ENCODE data around the gene PLCD3. TPM values are rescaled to one million over a fixed set of nuclear protein-coding genes. Genes with fewer than 3 reads are reported as not detected.

The PLCD3 gene
- total and polyA plus RNA-seq, 9 of the 15 experiments (the other 6 are each of a cell fraction or from before 2014, with no cell fraction given), result 0.20 to 22.6 (median 7.5) TPM

- no peaks in the 10 kb centered on the region for H3K36me3 ChIP-seq (ENCODE audit: control insufficient read depth, insufficient read depth, low read length)
- POLR2A ChIA-PET, result interaction anchor here (0.7 to 1.5 kb wide), 4 partner anchors 8 to 15 kb away, joined by 3 to 5 read pairs (median 4); no protein-coding TSS in a partner anchor
- H3K9me3 ChIP-seq (replicated peaks; ENCODE audit: control insufficient read depth, insufficient read depth, low read depth, low read length), result no peaks in the 10 kb centered on the region
- H3K4me1 ChIP-seq (replicated peaks in 1 of 2; ENCODE audit: control insufficient read depth in 2 of 2, insufficient read depth in 2 of 2, low read length in 2 of 2), result peaks cover 0 to 30% of the 10 kb centered on the region in 2 experiments; a peak in 3 of 5 replicates
- no peak overlapping the region for H2AFZ ChIP-seq (ENCODE audit: low read depth, low read length)
- FAIRE-seq, result no peak
- H3K79me2 ChIP-seq (ENCODE audit: control insufficient read depth, insufficient read depth, low read length), result no peaks in the 10 kb centered on the region
- ATAC-seq, result no peak
- H3K9me1 ChIP-seq (ENCODE audit: control insufficient read depth, insufficient read depth, low read length), result no peaks in the 10 kb centered on the region
- no peak overlapping the region for H3K4me3 ChIP-seq
- H3K9ac ChIP-seq (ENCODE audit: insufficient read depth in 1 of 2, low read depth in 2 of 2, low read length in 2 of 2), result 0 out of 4 replicates have a peak overlapping the region, but pooled peaks of 1 of the 2 experiments have one; percentile 21
- H3K4me2 ChIP-seq (ENCODE audit: insufficient read depth, low read length), result no peak overlapping the region
- peaks cover under 1% of the 10 kb centered on the region; the same call in 1 of the 2 replicates for H4K20me1 ChIP-seq (replicated peaks; ENCODE audit: control insufficient read depth, insufficient read depth, low read length)
- no peak overlapping the region for H3K27ac ChIP-seq (ENCODE audit: extremely low read depth, low read depth, low read length)
- DNase-seq (ENCODE audit: extremely low read depth in 1 of 4, low spot score in 3 of 4), result no peak
- intact Hi-C loops (cut with micrococcal nuclease), result no loop called here
- no TSS peak for BruUV-seq (replicated peaks)
- in situ Hi-C loops (cut with MboI), result no loop called here
- 77% methylated on average over 15 of the region's 19 CpGs for WGBS (ENCODE audit: insufficient coverage, low coverage, missing lambda C conversion rate)
- no peaks in the 10 kb centered on the region for H3K27me3 ChIP-seq (ENCODE audit: control insufficient read depth in 2 of 2, insufficient read depth in 2 of 2, low read length in 2 of 2)
- CTCF ChIA-PET (ENCODE audit: low intra/inter-chr PET ratio), result no interaction called here
- TF ChIP-seq ZNF24 (IDR thresholded peaks at IDR 0.05) (no peak), PTBP1 (IDR thresholded peaks at IDR 0.05; ENCODE audit: low read depth, low read length) (no peak), HSF4 (CRISPR knock-in tag; IDR thresholded peaks at IDR 0.05; ENCODE audit: borderline replicate concordance) (no peak), ZFP1 (CRISPR knock-in tag; IDR thresholded peaks at IDR 0.05) (no peak), STAT5A (IDR thresholded peaks at IDR 0.05; ENCODE audit: borderline replicate concordance, low read length) (no peak), MYC (IDR thresholded peaks at IDR 0.05; ENCODE audit: low read depth, low read length) (no peak), MYC (CRISPR knock-in tag; IDR thresholded peaks at IDR 0.05; ENCODE audit: borderline replicate concordance, low read depth) (no peak), ZBTB33 (CRISPR knock-in tag; IDR thresholded peaks at IDR 0.05) (no peak), ZNF449 (CRISPR knock-in tag; IDR thresholded peaks at IDR 0.05) (no peak), SFPQ (IDR thresholded peaks at IDR 0.05; ENCODE audit: low read depth, low read length) (no peak), GABPA (tag; conservative IDR thresholded peaks at IDR 0.05; ENCODE audit: low read depth) (no peak), ZC3H4 (CRISPR knock-in tag; IDR thresholded peaks at IDR 0.05; ENCODE audit: borderline replicate concordance) (no peak)
Observed at GRCh38 chr17:45114117-45114932, 18.0 kb downstream of the PLCD3 start.

Data from K562 (cell line).